ENCODE data around the gene ZFX. TPM values are rescaled to one million over a fixed set of nuclear protein-coding genes. Genes with fewer than 3 reads are reported as not detected.

Gene ZFX
- total RNA-seq, 1 experiment from 2014 or later: 66.8 TPM

- Histone ChIP-seq H3K79me2 (ENCODE audit: insufficient read depth, low read length) (peaks cover 54% of the 10 kb centered on the region), H3K4me1 (ENCODE audit: insufficient read depth, low read length) (peaks cover 4% of the 10 kb centered on the region; the same call in 1 of the 2 replicates), H3K79me1 (ENCODE audit: insufficient read depth, low read depth, low read length, poor library complexity, severe bottlenecking) (peaks cover 4% of the 10 kb centered on the region), H3K23ac (ENCODE audit: insufficient read length, low read depth, low read length) (no peak overlapping the region), H3K4ac (ENCODE audit: low read depth, low read length) (no peak overlapping the region), H2BK15ac (ENCODE audit: low read depth, low read length) (no peak overlapping the region), H3K27ac (ENCODE audit: insufficient read length, low read depth, low read length) (no peak overlapping the region), H3K18ac (ENCODE audit: insufficient read length, low read depth, low read length) (no peak overlapping the region), H2BK12ac (ENCODE audit: insufficient read length, low read depth, low read length) (no peak overlapping the region), H2AFZ (ENCODE audit: low read length) (no peak overlapping the region), H3K14ac (ENCODE audit: insufficient read depth, low read length) (no peak overlapping the region), H3K56ac (ENCODE audit: insufficient read length, low read depth, low read length) (no peak overlapping the region), H4K91ac (ENCODE audit: insufficient read length, low read depth, low read length) (no peak overlapping the region), H4K8ac (replicated peaks; ENCODE audit: insufficient read length, low read depth, low read length) (no peak overlapping the region), H3K4me2 (ENCODE audit: insufficient read depth, insufficient read length, low read length) (no peak overlapping the region), H3K23me2 (ENCODE audit: insufficient read length, low read depth, low read length, poor library complexity, severe bottlenecking) (peaks cover 9% of the 10 kb centered on the region), H2BK5ac (ENCODE audit: insufficient read length, low read length) (no peak overlapping the region), H4K5ac (ENCODE audit: insufficient read length, low read depth, low read length) (no peak overlapping the region), H3K9ac (ENCODE audit: extremely low read depth, insufficient read length, low read length) (peak overlapping the region; percentile 4), H2BK120ac (ENCODE audit: low read depth, low read length, poor library complexity, severe bottlenecking) (no peak overlapping the region), H3T11ph (ENCODE audit: low read length) (no peak overlapping the region), H4K20me1 (ENCODE audit: control insufficient read depth, insufficient read depth, insufficient read length) (no peaks in the 10 kb centered on the region), H3K9me3 (ENCODE audit: control insufficient read depth, low read depth, low read length) (no peaks in the 10 kb centered on the region), H2BK20ac (ENCODE audit: low read depth, low read length, poor library complexity, severe bottlenecking) (no peak overlapping the region), H3K27me3 (ENCODE audit: insufficient read depth, low read length) (no peaks in the 10 kb centered on the region), H2AK5ac (ENCODE audit: insufficient read length, low read length) (no peak overlapping the region)
- Mint-ChIP-seq H3K4me1 (peaks cover 30 to 34% of the 10 kb centered on the region in 2 experiments), H3K27me3 (ENCODE audit: low read depth) (no peaks in the 10 kb centered on the region), H3K4me3 (peak overlapping the region in 1 of 2 experiments; percentile 68; a peak in 3 of 5 replicates), H3K27ac (peak overlapping the region; percentile 0 to 98 (median 94); a peak in 5 of 7 replicates), H3K9me3 (no peaks in the 10 kb centered on the region), H3K36me3 (ENCODE audit: insufficient read depth in 1 of 3, low read depth in 3 of 3) (peaks cover 0 to 39% (median 5%) of the 10 kb centered on the region in 3 experiments; a peak in 4 of 7 replicates)
- TF ChIP-seq CTCF (conservative IDR thresholded peaks at IDR 0.05): no peak
- DNase-seq: peak; percentile 61
- WGBS (ENCODE audit: extremely low coverage, insufficient read length, low lambda C conversion rate): no CpG with 5 or more reads among the region's 4 CpGs
These were observed 3.8 kb downstream of the ZFX start for GRCh38 chrX:24153178-24153795.
